Cardiac muscle cell (in vitro differentiated cells and primary cell): ENCODE results near the gene RGMA. TPM values are rescaled to one million over a fixed set of nuclear protein-coding genes. Genes with fewer than 3 reads are reported as not detected.

Source experiments
- DNase-seq, 2 donors: peaks; one replicate each; pipeline versions ENCODE4 v3.0.0 to v3.0.0-alpha.2; 2010 to 2017; ENCODE audit warnings: low read depth in 1 of 2, low spot score in 1 of 2
- H3K27ac ChIP-seq: fragments of 200-600 bp; sonication (generic); 2 replicates; pipeline ENCODE4 v1.5.1; 2016
- H3K27me3 ChIP-seq: fragments of 200-600 bp; sonication (generic); 2 replicates; pipeline ENCODE4 v1.6.0; 2016; ENCODE audit warnings: control low read depth
- H3K36me3 ChIP-seq: fragments of 200-600 bp; sonication (generic); 2 replicates; pipeline ENCODE4 v1.5.1; 2016; ENCODE audit warnings: control low read depth
- H3K4me1 ChIP-seq: fragments of 200-600 bp; sonication (generic); 2 replicates; pipeline ENCODE4 v1.8.1; 2017; ENCODE audit warnings: low read depth, mild to moderate bottlenecking, mixed run types
- H3K4me3 ChIP-seq: fragments of 200-600 bp; sonication (generic); 2 replicates; pipeline ENCODE4 v1.5.1; 2016; ENCODE audit warnings: mild to moderate bottlenecking
- H3K9me3 ChIP-seq: fragments of 200-600 bp; sonication (generic); 2 replicates; pipeline ENCODE4 v1.5.1; 2017; ENCODE audit warnings: low read depth, mild to moderate bottlenecking, control low read depth
- polyA plus RNA-seq: library from polyadenylated mRNA; unstranded; fragments of >200 nt; fragmentation: Nextera tagmentation; extraction: Ambion mirVana; gene quantifications from 2 replicates; pipeline ENCODE4 v1.2.1, GENCODE V29; 2016
- total RNA-seq: library from RNA; depleted of rRNA; stranded (reverse); fragments of >200 nt; gene quantifications from 2 replicates; pipeline ENCODE4 v1.2.3, GENCODE V29; 2016
- TF ChIP-seq, protein P1 (sequence below): IDR thresholded peaks from 2 replicates; pipeline ENCODE4 v1.5.1; 2012; ENCODE audit warnings: low read depth, mild to moderate bottlenecking, low read length

RGMA gene
- total and polyA plus RNA-seq, 2 experiments from 2014 or later: 1.0 to 4.8 TPM

DNA sequence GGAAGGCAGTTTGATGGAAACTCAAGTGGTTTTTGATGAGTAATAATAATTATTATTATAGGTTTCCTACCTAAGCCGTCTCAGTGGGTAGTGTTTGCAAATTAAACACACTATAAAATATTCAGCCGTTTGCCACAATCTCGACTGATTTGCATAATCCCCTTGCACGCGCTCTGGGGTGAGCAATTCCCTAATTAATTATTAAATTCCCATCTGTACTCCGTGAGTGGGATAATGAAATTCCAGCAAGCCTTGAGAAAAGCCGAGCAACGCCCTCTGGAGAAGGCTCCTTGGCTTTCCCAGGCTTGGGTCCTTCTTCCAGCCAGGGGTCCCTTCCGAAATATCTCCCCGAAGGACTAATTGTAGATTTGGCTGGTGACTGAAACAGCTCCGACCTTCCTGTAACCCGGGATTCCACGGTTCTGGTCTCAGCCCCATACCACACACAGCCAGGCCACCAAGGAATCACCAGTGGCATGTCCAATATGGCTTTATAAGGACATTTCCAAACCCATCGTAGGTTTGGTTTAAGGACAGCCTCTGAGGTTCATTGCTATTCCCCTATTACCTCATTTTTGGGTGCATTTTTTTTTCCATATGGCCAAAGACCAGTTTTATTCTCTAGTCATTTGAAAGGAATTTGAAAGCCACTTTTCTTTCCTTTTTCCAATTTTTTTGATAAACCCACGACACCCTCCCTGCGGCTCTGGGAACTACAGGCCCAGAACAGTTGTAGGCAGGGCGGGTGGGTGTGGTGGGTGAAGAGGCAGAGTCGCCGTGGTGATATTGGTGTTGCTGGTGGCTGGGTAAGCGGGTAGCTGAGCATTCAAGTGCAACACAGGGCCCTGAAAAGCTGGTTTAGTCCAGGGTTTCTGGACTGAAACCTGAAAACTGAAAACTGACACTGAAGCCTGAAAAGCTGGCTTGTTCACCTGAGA is 33.2 kb upstream of the RGMA start:
- Histone ChIP-seq H3K9me3 (no peaks in the 10 kb centered on the region), H3K4me1 (no peaks in the 10 kb centered on the region), H3K27ac (no peak overlapping the region), H3K27me3 (peaks cover 3% of the 10 kb centered on the region), H3K36me3 (no peaks in the 10 kb centered on the region), H3K4me3 (no peak overlapping the region)
- TF ChIP-seq, protein P1, sequence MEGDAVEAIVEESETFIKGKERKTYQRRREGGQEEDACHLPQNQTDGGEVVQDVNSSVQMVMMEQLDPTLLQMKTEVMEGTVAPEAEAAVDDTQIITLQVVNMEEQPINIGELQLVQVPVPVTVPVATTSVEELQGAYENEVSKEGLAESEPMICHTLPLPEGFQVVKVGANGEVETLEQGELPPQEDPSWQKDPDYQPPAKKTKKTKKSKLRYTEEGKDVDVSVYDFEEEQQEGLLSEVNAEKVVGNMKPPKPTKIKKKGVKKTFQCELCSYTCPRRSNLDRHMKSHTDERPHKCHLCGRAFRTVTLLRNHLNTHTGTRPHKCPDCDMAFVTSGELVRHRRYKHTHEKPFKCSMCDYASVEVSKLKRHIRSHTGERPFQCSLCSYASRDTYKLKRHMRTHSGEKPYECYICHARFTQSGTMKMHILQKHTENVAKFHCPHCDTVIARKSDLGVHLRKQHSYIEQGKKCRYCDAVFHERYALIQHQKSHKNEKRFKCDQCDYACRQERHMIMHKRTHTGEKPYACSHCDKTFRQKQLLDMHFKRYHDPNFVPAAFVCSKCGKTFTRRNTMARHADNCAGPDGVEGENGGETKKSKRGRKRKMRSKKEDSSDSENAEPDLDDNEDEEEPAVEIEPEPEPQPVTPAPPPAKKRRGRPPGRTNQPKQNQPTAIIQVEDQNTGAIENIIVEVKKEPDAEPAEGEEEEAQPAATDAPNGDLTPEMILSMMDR: no peak
- DNase-seq: no peak

DNA sequence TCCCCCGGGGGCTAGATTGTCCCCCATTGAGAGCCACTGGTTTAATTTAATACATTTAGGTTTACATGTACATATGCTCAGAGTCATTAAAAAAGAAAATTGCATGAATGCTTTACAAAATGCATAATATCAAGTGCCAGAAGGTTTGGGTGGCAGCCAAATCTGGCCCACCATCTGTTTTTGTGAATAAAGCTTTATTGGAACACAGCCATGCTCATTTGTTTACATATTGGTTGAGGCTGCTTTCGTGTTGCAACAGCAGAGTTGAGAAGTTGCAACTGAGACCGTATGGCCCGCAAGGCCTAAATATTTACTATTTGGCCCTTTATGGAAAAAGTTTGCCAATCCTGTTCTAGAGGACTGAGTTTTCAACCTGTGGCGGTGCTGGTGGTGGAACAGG is 32.1 kb upstream of the RGMA start:
- Histone ChIP-seq H3K27me3 (peaks cover 14% of the 10 kb centered on the region), H3K27ac (no peak overlapping the region), H3K9me3 (no peaks in the 10 kb centered on the region), H3K4me3 (no peak overlapping the region), H3K36me3 (no peaks in the 10 kb centered on the region), H3K4me1 (no peaks in the 10 kb centered on the region)
- no peak for DNase-seq
- TF ChIP-seq, protein P1: no peak

DNA sequence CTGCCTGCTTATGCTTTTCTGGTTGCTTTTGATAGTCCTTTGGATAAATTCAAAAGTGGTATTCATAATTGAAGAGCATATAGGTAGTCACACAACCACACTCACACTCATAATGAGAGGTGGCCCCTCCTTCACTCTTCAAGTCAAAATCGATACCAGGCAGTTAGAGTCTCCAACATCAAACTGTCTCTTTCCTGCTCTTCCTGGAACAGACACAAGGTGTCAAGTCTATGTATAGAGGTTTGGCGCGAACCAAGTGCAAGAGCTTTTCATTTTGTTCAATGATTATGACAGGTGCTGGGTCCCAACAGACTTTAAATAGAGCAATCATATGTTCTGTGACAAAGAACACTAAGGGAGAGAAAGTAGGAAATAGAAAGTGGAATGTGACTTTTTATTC is 29.9 kb upstream of the RGMA start:
- Histone ChIP-seq H3K27me3 (peaks cover 19% of the 10 kb centered on the region), H3K36me3 (no peaks in the 10 kb centered on the region), H3K9me3 (no peaks in the 10 kb centered on the region), H3K4me3 (no peak overlapping the region), H3K27ac (no peak overlapping the region), H3K4me1 (no peaks in the 10 kb centered on the region)
- TF ChIP-seq, protein P1: no peak
- DNase-seq: no peak

DNA sequence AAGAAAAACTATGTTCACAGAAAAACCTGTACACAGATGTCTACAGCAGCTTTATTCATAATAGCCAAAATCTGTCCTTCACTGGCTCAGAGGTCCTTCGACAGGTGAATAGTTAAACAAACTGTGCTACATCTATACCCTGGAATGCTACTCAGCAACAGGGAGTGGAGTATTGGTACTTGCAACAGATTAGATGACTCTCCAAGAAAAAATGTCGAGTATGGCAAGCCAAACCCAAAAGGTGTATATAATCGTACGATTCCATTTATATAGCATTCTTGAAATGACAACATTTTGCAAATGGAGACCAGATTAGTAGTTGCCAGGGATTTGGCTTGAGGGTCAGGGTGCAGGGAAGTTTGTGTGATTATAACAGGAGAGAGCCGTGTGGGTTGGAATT is 22.4 kb upstream of the RGMA start:
- no peak for DNase-seq
- peaks cover 67% of the 10 kb centered on the region for H3K27me3 ChIP-seq
- H3K27ac ChIP-seq: no peak overlapping the region
- H3K9me3 ChIP-seq: no peaks in the 10 kb centered on the region
- no peaks in the 10 kb centered on the region for H3K36me3 ChIP-seq
- TF ChIP-seq, protein P1: no peak
- no peak overlapping the region for H3K4me3 ChIP-seq
- no peaks in the 10 kb centered on the region for H3K4me1 ChIP-seq

DNA sequence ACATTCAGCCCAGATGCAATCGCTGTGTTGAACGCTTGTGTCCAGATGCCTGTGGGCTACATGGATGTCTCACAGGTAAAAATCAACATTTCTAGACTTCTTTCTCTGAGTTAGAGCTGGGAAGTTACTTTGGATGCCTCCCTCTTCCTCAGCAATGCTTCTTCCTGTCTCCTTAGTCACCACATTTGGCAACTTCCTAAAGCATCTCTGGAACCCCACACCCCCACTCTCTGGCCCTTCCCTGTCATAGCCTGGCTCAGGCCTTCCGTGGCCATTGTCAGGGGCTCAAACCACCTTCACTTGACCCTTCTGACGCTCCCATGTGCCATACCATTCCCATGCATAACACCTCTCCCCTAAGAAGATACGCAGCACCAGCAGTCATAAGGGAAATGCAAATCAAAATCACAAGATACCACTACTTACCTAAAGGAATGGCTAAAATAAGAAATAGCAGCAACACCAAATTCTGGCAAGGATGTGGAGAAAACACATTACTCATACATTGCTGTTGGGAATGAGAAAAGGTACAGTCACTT is 21.6 kb upstream of the RGMA start:
- TF ChIP-seq, protein P1: no peak
- Histone ChIP-seq H3K9me3 (no peaks in the 10 kb centered on the region), H3K4me1 (no peaks in the 10 kb centered on the region), H3K27me3 (peaks cover 66% of the 10 kb centered on the region), H3K27ac (no peak overlapping the region), H3K36me3 (no peaks in the 10 kb centered on the region), H3K4me3 (no peak overlapping the region)
- no peak for DNase-seq
